ENCODE measurements around the gene DNLZ. TPM values are rescaled to one million over a fixed set of nuclear protein-coding genes. Genes with fewer than 3 reads are reported as not detected.

DNLZ gene
- total and polyA plus RNA-seq, 10 of the 15 experiments (the other 5 are each of a cell fraction or from before 2014, with no cell fraction given): 0.66 to 29.7 (median 14.7) TPM; not detected in 1

DNA sequence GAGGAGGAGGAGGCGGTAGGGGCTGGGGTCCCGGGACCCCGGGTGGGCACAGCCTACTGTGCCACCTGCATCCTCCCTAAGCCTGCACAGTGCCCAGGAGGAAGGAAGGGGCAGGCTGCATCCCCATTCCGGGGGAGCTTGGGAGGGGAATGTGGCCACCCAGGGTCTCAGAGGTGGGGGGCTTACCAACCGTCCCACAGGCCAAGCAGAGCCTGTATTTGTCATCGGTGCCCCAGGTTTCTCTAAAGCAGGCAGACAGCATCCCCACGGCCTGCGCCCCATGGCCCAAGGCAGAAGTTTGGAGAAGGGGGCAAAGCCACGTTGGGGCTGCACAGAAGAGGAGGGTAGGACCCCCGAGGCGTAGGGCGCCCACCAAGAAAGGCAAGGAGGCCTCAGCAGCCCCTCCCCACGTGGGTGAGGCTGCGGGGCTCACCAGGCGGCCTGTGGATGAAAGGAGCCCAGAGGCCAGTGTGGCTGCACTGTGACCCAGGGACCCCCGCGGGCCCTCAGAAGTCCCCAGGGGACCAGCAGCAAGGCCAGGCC lies 36.7 kb downstream of the DNLZ start:
- H3K9ac ChIP-seq (ENCODE audit: control insufficient read depth, insufficient read depth, low read length): no peak overlapping the region
- H3K27me3 ChIP-seq (replicated peaks in 1 of 2; ENCODE audit: control insufficient read depth in 2 of 2, insufficient read depth in 2 of 2, low read length in 1 of 2): peaks cover 8 to 9% of the 10 kb centered on the region in 2 experiments; a peak in 3 of 4 replicates
- ATAC-seq: no peak
- intact Hi-C loops (cut with micrococcal nuclease; ENCODE audit: unreplicated experiment) (no loop called here), in situ Hi-C loops (cut with MboI) (no loop called here)
- no peaks in the 10 kb centered on the region for H3K4me1 ChIP-seq (ENCODE audit: control insufficient read depth, insufficient read depth, low read length)
- ChIA-PET SMC1A (ENCODE audit: uncharacterized antibody, unreplicated experiment) (no interaction called here), RAD21 (ENCODE audit: unreplicated experiment) (no interaction called here), CTCF (no interaction called here), POLR2A (no interaction called here)
- no peak overlapping the region for H3K27ac ChIP-seq (ENCODE audit: control insufficient read depth, insufficient read depth)
- H4K20me1 ChIP-seq (ENCODE audit: control insufficient read depth, insufficient read depth): no peaks in the 10 kb centered on the region
- no peak overlapping the region for H2AFZ ChIP-seq (ENCODE audit: control insufficient read depth, low read depth, low read length)
- BruUV-seq (replicated peaks): no TSS peak
- no peak for FAIRE-seq
- no peaks in the 10 kb centered on the region for H3K36me3 ChIP-seq (ENCODE audit: control insufficient read depth in 2 of 2, insufficient read depth in 2 of 2, low read length in 1 of 2)
- H3K4me2 ChIP-seq (ENCODE audit: control insufficient read depth, insufficient read depth): no peak overlapping the region
- H3K9me3 ChIP-seq (replicated peaks; ENCODE audit: control insufficient read depth, insufficient read depth, low read length): no peaks in the 10 kb centered on the region
- no peak for DNase-seq (ENCODE audit: low read depth, low spot score)
- no peak overlapping the region for H3K4me3 ChIP-seq
- TF ChIP-seq, protein P1, sequence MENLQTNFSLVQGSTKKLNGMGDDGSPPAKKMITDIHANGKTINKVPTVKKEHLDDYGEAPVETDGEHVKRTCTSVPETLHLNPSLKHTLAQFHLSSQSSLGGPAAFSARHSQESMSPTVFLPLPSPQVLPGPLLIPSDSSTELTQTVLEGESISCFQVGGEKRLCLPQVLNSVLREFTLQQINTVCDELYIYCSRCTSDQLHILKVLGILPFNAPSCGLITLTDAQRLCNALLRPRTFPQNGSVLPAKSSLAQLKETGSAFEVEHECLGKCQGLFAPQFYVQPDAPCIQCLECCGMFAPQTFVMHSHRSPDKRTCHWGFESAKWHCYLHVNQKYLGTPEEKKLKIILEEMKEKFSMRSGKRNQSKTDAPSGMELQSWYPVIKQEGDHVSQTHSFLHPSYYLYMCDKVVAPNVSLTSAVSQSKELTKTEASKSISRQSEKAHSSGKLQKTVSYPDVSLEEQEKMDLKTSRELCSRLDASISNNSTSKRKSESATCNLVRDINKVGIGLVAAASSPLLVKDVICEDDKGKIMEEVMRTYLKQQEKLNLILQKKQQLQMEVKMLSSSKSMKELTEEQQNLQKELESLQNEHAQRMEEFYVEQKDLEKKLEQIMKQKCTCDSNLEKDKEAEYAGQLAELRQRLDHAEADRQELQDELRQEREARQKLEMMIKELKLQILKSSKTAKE (IDR thresholded peaks at IDR 0.05; ENCODE audit: low read depth, poor library complexity, severe bottlenecking): no peak
- TF ChIP-seq TARDBP (IDR thresholded peaks at IDR 0.05; ENCODE audit: borderline replicate concordance): no peak
- TF ChIP-seq FOS (IDR thresholded peaks at IDR 0.05; ENCODE audit: borderline replicate concordance, extremely low read depth, insufficient read length): no peak
- TF ChIP-seq SREBF2 (IDR thresholded peaks at IDR 0.05; ENCODE audit: low read length): no peak
- TF ChIP-seq, protein P2, sequence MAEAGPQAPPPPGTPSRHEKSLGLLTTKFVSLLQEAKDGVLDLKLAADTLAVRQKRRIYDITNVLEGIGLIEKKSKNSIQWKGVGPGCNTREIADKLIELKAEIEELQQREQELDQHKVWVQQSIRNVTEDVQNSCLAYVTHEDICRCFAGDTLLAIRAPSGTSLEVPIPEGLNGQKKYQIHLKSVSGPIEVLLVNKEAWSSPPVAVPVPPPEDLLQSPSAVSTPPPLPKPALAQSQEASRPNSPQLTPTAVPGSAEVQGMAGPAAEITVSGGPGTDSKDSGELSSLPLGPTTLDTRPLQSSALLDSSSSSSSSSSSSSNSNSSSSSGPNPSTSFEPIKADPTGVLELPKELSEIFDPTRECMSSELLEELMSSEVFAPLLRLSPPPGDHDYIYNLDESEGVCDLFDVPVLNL (IDR thresholded peaks at IDR 0.05; ENCODE audit: low read depth, low read length): no peak
- TF ChIP-seq FOXK2 (IDR thresholded peaks at IDR 0.05): no peak
- TF ChIP-seq ZNF384 (IDR thresholded peaks at IDR 0.05; ENCODE audit: borderline replicate concordance, low read depth, low read length): no peak
- TF ChIP-seq, protein P3, sequence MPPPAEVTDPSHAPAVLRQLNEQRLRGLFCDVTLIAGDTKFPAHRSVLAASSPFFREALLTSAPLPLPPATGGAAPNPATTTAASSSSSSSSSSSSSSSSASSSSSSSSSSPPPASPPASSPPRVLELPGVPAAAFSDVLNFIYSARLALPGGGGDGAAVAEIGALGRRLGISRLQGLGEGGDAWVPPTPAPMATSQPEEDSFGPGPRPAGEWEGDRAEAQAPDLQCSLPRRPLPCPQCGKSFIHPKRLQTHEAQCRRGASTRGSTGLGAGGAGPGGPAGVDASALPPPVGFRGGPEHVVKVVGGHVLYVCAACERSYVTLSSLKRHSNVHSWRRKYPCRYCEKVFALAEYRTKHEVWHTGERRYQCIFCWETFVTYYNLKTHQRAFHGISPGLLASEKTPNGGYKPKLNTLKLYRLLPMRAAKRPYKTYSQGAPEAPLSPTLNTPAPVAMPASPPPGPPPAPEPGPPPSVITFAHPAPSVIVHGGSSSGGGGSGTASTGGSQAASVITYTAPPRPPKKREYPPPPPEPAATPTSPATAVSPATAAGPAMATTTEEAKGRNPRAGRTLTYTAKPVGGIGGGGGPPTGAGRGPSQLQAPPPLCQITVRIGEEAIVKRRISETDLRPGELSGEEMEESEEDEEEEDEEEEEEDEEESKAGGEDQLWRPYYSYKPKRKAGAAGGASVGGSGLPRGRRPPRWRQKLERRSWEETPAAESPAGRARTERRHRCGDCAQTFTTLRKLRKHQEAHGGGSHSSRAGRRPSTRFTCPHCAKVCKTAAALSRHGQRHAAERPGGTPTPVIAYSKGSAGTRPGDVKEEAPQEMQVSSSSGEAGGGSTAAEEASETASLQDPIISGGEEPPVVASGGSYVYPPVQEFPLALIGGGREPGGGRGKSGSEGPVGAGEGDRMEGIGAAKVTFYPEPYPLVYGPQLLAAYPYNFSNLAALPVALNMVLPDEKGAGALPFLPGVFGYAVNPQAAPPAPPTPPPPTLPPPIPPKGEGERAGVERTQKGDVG (CRISPR knock-in tag; IDR thresholded peaks at IDR 0.05): no peak
- TF ChIP-seq ZNF24 (IDR thresholded peaks at IDR 0.05): no peak
- no peak for TF ChIP-seq ETV6 (conservative IDR thresholded peaks at IDR 0.05 in 1 of 2, IDR thresholded peaks at IDR 0.05 in 1 of 2; ENCODE audit: borderline replicate concordance in 1 of 2, low read depth in 1 of 2)
- TF ChIP-seq, protein P4, sequence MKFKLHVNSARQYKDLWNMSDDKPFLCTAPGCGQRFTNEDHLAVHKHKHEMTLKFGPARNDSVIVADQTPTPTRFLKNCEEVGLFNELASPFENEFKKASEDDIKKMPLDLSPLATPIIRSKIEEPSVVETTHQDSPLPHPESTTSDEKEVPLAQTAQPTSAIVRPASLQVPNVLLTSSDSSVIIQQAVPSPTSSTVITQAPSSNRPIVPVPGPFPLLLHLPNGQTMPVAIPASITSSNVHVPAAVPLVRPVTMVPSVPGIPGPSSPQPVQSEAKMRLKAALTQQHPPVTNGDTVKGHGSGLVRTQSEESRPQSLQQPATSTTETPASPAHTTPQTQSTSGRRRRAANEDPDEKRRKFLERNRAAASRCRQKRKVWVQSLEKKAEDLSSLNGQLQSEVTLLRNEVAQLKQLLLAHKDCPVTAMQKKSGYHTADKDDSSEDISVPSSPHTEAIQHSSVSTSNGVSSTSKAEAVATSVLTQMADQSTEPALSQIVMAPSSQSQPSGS (IDR thresholded peaks at IDR 0.05; ENCODE audit: low read length): no peak
- TF ChIP-seq, protein P5, sequence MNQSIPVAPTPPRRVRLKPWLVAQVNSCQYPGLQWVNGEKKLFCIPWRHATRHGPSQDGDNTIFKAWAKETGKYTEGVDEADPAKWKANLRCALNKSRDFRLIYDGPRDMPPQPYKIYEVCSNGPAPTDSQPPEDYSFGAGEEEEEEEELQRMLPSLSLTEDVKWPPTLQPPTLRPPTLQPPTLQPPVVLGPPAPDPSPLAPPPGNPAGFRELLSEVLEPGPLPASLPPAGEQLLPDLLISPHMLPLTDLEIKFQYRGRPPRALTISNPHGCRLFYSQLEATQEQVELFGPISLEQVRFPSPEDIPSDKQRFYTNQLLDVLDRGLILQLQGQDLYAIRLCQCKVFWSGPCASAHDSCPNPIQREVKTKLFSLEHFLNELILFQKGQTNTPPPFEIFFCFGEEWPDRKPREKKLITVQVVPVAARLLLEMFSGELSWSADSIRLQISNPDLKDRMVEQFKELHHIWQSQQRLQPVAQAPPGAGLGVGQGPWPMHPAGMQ (IDR thresholded peaks at IDR 0.05; ENCODE audit: borderline replicate concordance): no peak
- H3K79me2 ChIP-seq (ENCODE audit: control insufficient read depth, insufficient read depth, low read length): no peaks in the 10 kb centered on the region
- WGBS (ENCODE audit: insufficient coverage, insufficient replicate concordance, low lambda C conversion rate, missing lambda C conversion rate): 19% methylated on average over 15 of the region's 17 CpGs

All from GM12878 (cell line).